Neutrophil (primary cell): ENCODE measurements around the gene THSD4.
A peak's percentile ranks its signal among the peaks of the same experiment; 100 is the strongest.

Experiments used
- H3K27ac ChIP-seq: fragments of 200-600 bp; sonication (generic); 2 replicates; pipeline ENCODE4 v1.5.1; 2016; ENCODE audit warnings: mild to moderate bottlenecking, moderate library complexity
- H3K27me3 ChIP-seq: fragments of 200-600 bp; sonication (generic); 2 replicates; pipeline ENCODE4 v1.6.0; 2016; ENCODE audit warnings: mild to moderate bottlenecking
- H3K36me3 ChIP-seq: fragments of 200-600 bp; sonication (generic); 2 replicates; pipeline ENCODE4 v1.5.1; 2017
- H3K4me1 ChIP-seq, 2 experiments: fragments of 200-600 bp in 1 of 2; sonication (generic) in 1 of 2; 1 replicate in 1 of 2; 2 replicates in 1 of 2; pipeline versions ENCODE4 v1.5.1 to v1.6.1; 2013 to 2016; ENCODE audit warnings: low read depth in 1 of 2, low read length in 1 of 2, mild to moderate bottlenecking in 1 of 2, moderate library complexity in 1 of 2; ENCODE audit not compliant: control insufficient read depth in 1 of 2, insufficient read depth in 1 of 2
- H3K4me3 ChIP-seq, 2 experiments: fragments of 200-600 bp in 1 of 2; sonication (generic) in 1 of 2; 1 replicate in 1 of 2; 2 replicates in 1 of 2; pipeline ENCODE4 v1.5.1; 2013 to 2016; ENCODE audit warnings: low read depth in 1 of 2, low read length in 1 of 2, mild to moderate bottlenecking in 1 of 2, moderate library complexity in 1 of 2
- H3K9me3 ChIP-seq: fragments of 200-600 bp; sonication (generic); 2 replicates; pipeline ENCODE4 v1.5.1; 2016
- TF ChIP-seq, protein P1 (sequence below): fragments of 200-600 bp; sonication (generic); IDR thresholded peaks from 2 replicates; pipeline ENCODE4 v1.5.1; 2016; ENCODE audit warnings: antibody characterized with exemption

THSD4 gene

GRCh38 chr15:71114887-71115566 is at the start of gene THSD4:
TSS of gene THSD4 (plus strand) at chr15:71115471.
- H3K9me3 ChIP-seq: no peaks in the 10 kb centered on the region
- H3K36me3 ChIP-seq: no peaks in the 10 kb centered on the region
- TF ChIP-seq, protein P1, sequence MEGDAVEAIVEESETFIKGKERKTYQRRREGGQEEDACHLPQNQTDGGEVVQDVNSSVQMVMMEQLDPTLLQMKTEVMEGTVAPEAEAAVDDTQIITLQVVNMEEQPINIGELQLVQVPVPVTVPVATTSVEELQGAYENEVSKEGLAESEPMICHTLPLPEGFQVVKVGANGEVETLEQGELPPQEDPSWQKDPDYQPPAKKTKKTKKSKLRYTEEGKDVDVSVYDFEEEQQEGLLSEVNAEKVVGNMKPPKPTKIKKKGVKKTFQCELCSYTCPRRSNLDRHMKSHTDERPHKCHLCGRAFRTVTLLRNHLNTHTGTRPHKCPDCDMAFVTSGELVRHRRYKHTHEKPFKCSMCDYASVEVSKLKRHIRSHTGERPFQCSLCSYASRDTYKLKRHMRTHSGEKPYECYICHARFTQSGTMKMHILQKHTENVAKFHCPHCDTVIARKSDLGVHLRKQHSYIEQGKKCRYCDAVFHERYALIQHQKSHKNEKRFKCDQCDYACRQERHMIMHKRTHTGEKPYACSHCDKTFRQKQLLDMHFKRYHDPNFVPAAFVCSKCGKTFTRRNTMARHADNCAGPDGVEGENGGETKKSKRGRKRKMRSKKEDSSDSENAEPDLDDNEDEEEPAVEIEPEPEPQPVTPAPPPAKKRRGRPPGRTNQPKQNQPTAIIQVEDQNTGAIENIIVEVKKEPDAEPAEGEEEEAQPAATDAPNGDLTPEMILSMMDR: peak; percentile 60
- H3K27ac ChIP-seq: no peak within 1 kb of the TSS
- H3K4me1 ChIP-seq: peaks cover 0 to 3% of the 10 kb centered on the region in 2 experiments
- peaks cover 88% of the 10 kb centered on the region for H3K27me3 ChIP-seq
- no peak within 1 kb of the TSS for H3K4me3 ChIP-seq

- Histone ChIP-seq H3K36me3 (no peaks in the 10 kb centered on the region), H3K27ac (no peak overlapping the region), H3K4me3 (no peak overlapping the region), H3K9me3 (no peaks in the 10 kb centered on the region), H3K4me1 (no peaks in the 10 kb centered on the region), H3K27me3 (no peaks in the 10 kb centered on the region)
- TF ChIP-seq, protein P1: no peak
Measured at GRCh38 chr15:71066983-71067382, 48.3 kb upstream of the THSD4 start.

- Histone ChIP-seq H3K9me3 (no peaks in the 10 kb centered on the region), H3K27me3 (peaks cover 5% of the 10 kb centered on the region), H3K36me3 (no peaks in the 10 kb centered on the region), H3K4me3 (no peak overlapping the region), H3K27ac (no peak overlapping the region), H3K4me1 (no peaks in the 10 kb centered on the region)
- TF ChIP-seq, protein P1: no peak
Measured at GRCh38 chr15:71069693-71070092, 45.6 kb upstream of the THSD4 start.

DNA sequence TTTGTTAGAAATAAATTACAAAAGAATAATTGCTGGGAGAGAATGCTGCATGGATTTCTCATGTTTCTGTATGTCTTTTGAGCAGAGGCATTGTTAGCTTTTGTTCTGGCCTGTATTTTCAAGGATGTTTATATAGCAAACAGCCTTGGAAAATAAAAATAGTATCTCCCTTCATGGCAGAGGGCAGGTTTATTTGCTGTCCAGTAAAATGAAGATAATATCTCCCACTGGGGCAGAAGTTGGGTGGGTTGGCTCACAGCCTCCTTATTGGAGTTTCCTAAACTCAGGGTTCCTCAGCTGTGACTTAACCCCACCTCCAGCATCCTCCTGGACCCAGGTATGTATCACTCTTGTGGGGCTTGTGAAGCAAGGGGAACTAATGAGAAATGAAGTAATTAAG is 43.7 kb upstream of the THSD4 start:
- H3K27ac ChIP-seq: no peak overlapping the region
- TF ChIP-seq, protein P1: no peak
- H3K4me1 ChIP-seq: no peaks in the 10 kb centered on the region
- H3K27me3 ChIP-seq: peaks cover 5% of the 10 kb centered on the region
- no peaks in the 10 kb centered on the region for H3K9me3 ChIP-seq
- no peaks in the 10 kb centered on the region for H3K36me3 ChIP-seq
- no peak overlapping the region for H3K4me3 ChIP-seq

DNA sequence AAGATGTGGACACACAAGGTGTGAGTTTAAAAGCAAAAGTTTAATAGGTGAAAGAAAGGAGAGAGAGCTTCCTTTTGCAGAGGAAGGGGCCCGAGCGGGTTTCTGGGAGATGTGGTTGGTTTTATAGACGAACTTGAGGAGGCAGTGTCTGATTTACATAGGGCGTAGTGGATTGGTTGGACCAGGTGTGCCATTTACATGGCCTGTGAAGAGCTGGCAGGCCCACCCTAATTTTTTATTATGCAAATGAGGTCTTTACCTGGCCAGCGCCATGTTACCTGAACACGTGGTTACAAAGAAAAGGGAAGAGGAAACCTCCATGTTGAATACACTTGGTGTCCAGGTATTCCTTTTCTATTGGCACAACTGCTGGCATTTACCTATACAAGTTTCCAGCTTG is 42.8 kb upstream of the THSD4 start:
- Histone ChIP-seq H3K27ac (no peak overlapping the region), H3K27me3 (peaks cover 5% of the 10 kb centered on the region), H3K9me3 (no peaks in the 10 kb centered on the region), H3K36me3 (no peaks in the 10 kb centered on the region), H3K4me1 (no peaks in the 10 kb centered on the region), H3K4me3 (no peak overlapping the region)
- TF ChIP-seq, protein P1: no peak
